GM12864 (cell line): ENCODE data around the gene NYNRIN.

Experiments
- DNase-seq: peaks from one replicate; pipeline ENCODE4 v3.0.0-alpha.2; 2011; ENCODE audit warnings: low read depth
- H3K4me3 ChIP-seq: 2 replicates; pipeline ENCODE4 v1.5.1; 2011; ENCODE audit warnings: mild to moderate bottlenecking, low read depth, low read length, control low read depth
- TF ChIP-seq, protein P1 (sequence below): IDR thresholded peaks from 2 replicates; pipeline ENCODE4 v1.5.1; 2011; ENCODE audit warnings: low read depth, mild to moderate bottlenecking, moderate library complexity, low read length, control low read depth, inconsistent platforms; ENCODE audit errors: missing control alignments

Gene NYNRIN

DNA sequence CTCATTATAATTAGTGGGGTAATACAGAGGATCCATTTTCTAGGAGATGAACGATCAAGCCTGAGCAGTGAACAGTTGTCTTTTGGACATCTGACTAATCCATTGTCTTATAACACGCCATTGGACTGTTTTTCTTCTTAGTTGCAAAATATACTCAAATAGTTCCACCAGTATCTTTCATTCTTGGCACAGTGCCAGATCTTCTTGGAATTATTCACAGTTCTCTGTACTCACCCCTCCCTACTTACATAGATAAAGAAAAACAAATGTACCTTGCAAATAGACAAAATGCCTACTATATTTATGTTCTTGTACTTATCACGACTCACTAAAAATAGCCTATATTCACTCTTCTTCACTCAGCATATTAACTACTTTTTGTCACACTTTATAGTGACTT lies 26.9 kb downstream of the NYNRIN start:
- DNase-seq: no peak
- H3K4me3 ChIP-seq: no peak overlapping the region
- TF ChIP-seq, protein P1, sequence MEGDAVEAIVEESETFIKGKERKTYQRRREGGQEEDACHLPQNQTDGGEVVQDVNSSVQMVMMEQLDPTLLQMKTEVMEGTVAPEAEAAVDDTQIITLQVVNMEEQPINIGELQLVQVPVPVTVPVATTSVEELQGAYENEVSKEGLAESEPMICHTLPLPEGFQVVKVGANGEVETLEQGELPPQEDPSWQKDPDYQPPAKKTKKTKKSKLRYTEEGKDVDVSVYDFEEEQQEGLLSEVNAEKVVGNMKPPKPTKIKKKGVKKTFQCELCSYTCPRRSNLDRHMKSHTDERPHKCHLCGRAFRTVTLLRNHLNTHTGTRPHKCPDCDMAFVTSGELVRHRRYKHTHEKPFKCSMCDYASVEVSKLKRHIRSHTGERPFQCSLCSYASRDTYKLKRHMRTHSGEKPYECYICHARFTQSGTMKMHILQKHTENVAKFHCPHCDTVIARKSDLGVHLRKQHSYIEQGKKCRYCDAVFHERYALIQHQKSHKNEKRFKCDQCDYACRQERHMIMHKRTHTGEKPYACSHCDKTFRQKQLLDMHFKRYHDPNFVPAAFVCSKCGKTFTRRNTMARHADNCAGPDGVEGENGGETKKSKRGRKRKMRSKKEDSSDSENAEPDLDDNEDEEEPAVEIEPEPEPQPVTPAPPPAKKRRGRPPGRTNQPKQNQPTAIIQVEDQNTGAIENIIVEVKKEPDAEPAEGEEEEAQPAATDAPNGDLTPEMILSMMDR: no peak

DNA sequence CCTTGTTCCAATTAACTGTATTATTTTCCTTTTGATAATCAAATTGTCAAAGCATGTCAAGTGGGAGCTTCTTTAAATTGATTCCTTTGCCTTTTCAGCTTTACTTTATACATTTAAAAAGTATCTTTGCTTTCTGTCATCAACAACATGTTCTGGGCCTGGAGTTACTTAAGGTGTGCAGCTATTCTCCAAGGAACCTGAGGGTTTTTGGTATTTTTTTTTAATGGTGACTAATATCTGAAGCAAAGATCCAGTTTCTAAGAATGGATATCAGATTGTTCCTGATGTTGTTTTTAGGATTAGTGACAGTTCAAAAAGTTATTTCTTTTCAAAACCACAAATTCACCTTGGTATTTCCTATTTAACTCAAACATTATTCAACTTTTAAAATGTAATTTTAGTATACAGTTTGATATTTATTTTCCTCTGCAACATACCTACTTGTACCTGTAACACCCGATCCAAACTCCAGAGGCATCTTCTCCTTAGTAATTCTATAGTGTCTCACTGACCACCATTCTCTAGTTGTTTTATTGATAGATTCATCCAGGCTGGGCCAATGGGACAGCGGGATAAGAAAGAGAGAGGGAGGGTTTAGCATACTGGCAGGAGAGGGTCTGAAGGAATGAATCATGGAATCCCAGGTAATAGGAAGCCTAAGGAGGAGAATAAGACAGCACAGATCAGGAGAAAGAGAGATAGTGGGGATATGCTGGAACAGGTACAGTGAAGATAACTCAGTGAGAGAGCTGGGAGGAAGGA lies 27.5 kb downstream of the NYNRIN start:
- TF ChIP-seq, protein P1: no peak
- DNase-seq: no peak
- H3K4me3 ChIP-seq: no peak overlapping the region

DNA sequence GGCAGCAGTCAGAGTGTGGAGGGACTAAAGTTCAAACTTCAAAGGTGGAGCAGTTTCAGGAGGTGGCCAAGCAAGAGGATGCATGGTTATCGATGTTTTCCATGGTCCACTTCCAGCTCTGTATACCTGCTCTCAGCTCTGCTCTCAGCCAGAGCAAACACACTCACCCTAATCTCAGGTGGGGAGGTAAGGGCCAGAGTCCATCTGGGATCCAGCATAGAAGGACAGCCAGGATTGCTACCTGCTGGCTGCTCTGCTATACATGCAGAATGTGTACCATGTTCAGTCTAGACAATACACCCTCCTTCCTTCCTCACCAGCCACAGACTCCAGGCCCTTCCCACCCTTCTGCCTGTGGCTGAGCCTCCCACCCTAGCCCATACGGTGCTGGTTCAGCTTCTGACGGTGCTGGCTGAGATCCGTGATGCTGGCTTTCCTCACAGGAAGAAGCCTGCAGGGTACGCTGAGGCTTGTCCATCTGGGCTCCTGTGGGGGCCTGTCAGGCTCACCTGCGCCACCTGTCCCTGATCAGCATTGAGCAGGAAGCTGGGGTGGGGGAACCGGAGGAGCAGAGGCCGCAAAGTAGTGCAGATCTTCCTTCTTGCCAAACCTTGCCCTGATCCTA lies 28.2 kb downstream of the NYNRIN start:
- TF ChIP-seq, protein P1: no peak
- no peak for DNase-seq
- no peak overlapping the region for H3K4me3 ChIP-seq

DNA sequence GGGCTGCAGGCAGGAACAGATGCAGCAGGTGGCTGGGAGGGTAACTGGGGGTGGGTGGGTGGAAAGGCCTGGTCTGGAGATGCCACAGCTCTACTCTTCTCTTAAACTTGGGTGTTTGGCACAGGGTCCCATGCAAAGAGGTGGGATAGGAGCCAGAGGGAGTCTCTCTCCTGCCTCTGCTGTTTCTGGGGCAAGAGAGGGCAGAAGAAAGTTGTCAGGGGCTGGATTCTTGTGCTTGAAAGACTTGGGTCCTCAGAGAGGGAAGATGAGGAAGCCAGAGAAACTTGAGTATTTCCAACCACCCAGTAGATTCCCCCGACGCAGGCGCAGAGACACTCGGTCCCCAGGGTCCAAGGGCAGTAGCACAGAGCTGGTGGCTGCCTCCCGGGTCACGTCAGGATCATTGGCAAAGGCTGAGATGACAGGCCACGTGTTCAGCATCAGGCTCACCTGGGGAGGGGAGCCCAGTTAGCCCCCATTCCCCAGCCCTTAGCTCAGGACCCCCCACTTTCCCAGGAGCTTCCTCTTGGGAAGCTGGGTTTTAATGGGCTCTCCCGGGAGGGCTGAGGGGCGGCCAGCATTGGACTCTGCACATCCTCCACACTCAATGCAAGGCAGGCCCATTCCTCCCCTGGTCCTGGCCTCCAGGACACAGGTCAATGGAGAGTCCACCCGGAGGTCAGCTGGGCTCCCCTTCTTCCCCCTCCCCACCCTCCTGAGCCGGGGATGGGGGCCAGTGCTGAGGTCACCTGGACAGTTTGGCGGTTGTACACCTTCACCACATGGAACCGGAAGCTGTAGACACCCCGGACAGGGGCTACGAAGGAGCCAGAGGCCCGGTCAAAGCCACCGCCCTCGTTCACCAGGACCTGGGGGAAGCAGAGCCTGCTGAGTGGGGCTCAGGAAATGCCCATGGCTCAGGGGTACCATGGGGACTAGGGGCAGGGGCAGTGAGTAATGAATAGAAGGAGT lies 29.0 kb downstream of the NYNRIN start:
- no peak overlapping the region for H3K4me3 ChIP-seq
- DNase-seq: no peak
- TF ChIP-seq, protein P1: no peak

DNA sequence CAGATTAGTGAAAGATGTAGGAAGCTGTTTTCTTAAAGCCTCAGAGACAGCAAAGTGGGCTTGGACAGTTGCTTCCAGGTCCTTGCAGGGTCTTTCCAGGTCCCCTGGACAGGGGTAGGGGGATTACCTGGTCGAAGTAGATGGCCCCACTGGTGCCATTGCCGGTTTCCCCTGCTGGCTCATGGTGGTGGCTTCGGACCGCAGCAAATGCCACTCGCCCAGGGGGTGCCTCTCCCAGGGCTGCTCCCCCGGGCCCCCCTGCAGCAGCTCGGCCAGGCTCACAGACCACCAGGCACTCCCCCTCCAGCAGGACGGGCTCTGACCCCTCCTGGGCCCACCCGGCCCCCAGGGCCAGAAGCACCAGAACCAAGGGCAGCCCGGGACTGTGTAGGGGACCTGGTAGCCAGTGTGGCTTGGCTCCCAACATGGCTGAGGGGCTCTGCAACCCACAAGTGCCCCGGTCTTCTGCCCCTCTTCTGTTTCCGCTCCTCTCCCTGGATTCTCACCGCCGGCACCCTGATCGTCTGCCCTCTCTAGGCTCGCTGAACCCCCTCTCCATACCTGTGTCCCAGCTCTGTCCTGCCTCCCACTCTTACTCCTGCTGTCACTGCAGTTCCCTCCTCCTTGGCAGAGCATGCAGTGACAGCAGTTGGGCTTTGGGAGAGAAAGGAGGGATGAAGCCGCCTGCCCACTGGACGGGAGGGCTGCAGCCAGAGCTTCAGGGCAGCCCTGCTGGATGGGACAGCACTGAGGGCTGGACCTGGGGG lies 30.0 kb downstream of the NYNRIN start:
- peak overlapping the region; percentile 62 for H3K4me3 ChIP-seq
- TF ChIP-seq, protein P1: no peak
- no peak for DNase-seq

DNA sequence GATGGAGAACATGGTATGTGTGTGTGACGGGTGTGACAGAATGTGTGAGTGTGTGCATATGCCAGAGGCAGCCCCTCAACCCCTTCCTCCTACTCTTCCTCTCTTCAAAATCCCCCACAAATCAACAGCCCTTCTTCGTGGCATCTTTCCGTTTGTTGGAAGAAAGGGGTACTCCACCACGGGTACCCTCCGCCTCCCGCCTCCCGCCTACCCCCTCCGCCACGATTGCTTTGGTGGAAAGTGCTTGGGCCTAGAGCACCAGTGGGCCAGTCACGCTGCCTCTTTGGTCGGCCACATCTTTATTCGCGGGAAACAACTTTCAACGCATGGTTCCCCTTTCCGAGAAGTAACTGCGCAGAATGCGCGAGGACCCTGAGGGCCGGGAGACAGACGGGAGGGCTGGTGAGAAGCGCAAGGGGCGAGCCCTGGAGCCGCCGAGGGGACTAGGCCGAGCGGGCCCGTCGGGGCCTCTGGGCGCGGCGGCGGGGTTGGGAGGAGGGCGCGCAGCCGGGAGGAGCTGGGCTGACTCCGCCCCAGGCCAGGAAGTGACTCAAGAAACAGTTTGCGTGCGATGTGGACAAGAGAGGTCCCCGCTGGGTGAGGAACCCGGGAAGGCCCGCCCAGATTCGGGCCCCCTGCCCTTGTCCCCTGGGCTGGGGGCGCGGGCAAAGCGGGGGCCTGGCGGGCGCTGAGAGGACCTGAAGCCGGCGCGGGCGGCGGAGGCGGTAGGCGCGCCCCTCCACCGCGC lies 30.8 kb downstream of the NYNRIN start, which contains the start of the genes CBLN3 and KHNYN:
Gene CBLN3 (minus strand): TSS at position 274 of the 748 bp plus-strand sequence. CDS start 614 bp downstream, outside the sequence.
Gene KHNYN (plus strand): TSS at position 560 of the 748 bp plus-strand sequence. CDS start 777 bp downstream, outside the sequence.
- peak; percentile 60 for DNase-seq
- TF ChIP-seq, protein P1: no peak
- peak within 1 kb of the TSS; percentile 62 for H3K4me3 ChIP-seq
